HepG2 (cell line): Measurements from ENCODE around the gene LOXL3. TPM values are rescaled to one million over a fixed set of nuclear protein-coding genes. Genes with fewer than 3 reads are reported as not detected.

ENCODE experiments used
- CBX1 ChIP-seq: IDR thresholded peaks from one replicate; pipeline ENCODE4 v1.6.1; 2016; ENCODE audit warnings: antibody characterized with exemption, low read depth
- CEBPB ChIP-seq: IDR thresholded peaks from 2 replicates; pipeline ENCODE4 v1.6.1; 2011; ENCODE audit warnings: low read depth, low read length, improper control_type of control experiment, borderline replicate concordance
- ELF3 ChIP-seq: IDR thresholded peaks from 2 replicates; pipeline ENCODE4 v1.6.1; 2016; ENCODE audit warnings: missing genetic modification reagents, missing compliant biosample characterization
- ESRRA ChIP-seq: sonication (generic); formaldehyde crosslinking; IDR thresholded peaks from 2 replicates; pipeline ENCODE4 v1.5.1; 2020; ENCODE audit warnings: mild to moderate bottlenecking, low read depth, missing genetic modification reagents
- KDM2A ChIP-seq: sonication (generic); formaldehyde crosslinking; IDR thresholded peaks from 2 replicates; pipeline ENCODE4 v1.4.0; 2020; ENCODE audit warnings: low read depth, missing genetic modification reagents, borderline replicate concordance
- KDM5B ChIP-seq: sonication (generic); formaldehyde crosslinking; IDR thresholded peaks from 2 replicates; pipeline ENCODE4 v1.4.0; 2020; ENCODE audit warnings: missing genetic modification reagents, mild to moderate bottlenecking, borderline replicate concordance
- SIX1 ChIP-seq: sonication (generic); formaldehyde crosslinking; IDR thresholded peaks from 2 replicates; pipeline ENCODE4 v1.4.0; 2020; ENCODE audit warnings: missing genetic modification reagents, borderline replicate concordance
- SNAPC2 ChIP-seq: sonication (generic); formaldehyde crosslinking; IDR thresholded peaks from 2 replicates; pipeline ENCODE4 v1.8.1; 2022; ENCODE audit warnings: mild to moderate bottlenecking, missing genetic modification reagents
- ZFP90 ChIP-seq: sonication (generic); formaldehyde crosslinking; IDR thresholded peaks from 2 replicates; pipeline ENCODE4 v1.8.0; 2022; ENCODE audit warnings: missing genetic modification reagents, mild to moderate bottlenecking, inconsistent platforms, borderline replicate concordance
- ZNF337 ChIP-seq: sonication (generic); formaldehyde crosslinking; IDR thresholded peaks from 2 replicates; pipeline ENCODE4 v1.5.1; 2020; ENCODE audit warnings: missing genetic modification reagents, low read depth, mild to moderate bottlenecking, borderline replicate concordance
- ZNF839 ChIP-seq: sonication (generic); formaldehyde crosslinking; IDR thresholded peaks from 2 replicates; pipeline ENCODE4 v1.4.0; 2020; ENCODE audit warnings: missing genetic modification reagents, mild to moderate bottlenecking, borderline replicate concordance
- polyA plus RNA-seq, 8 experiments: library from polyadenylated mRNA; depleted of rRNA in 3 of 8; stranded (reverse) in 7 of 8; unstranded in 1 of 8; fragments of >200 nt; fragmentation: Illumina TruSeq in 4 of 8; extraction: Trizol in 4 of 8; gene quantifications; 2 replicates each; pipeline versions ENCODE4 v1.2.1 to v1.2.3, GENCODE V29; 2011 to 2016; ENCODE audit warnings: low read depth in 4 of 8, missing spikeins in 1 of 8, mixed read lengths in 1 of 8; ENCODE audit not compliant: insufficient read depth in 1 of 8
- total RNA-seq, 5 experiments: library from RNA; depleted of rRNA; stranded (reverse); fragments of >200 nt; fragmentation: Illumina TruSeq; extraction: Trizol; gene quantifications; 2 replicates each; pipeline ENCODE4 v1.2.3, GENCODE V29; 2016; ENCODE audit warnings: low read depth in 1 of 5
- TF ChIP-seq, protein P1 (sequence below): sonication (generic); formaldehyde crosslinking; IDR thresholded peaks from 2 replicates; pipeline ENCODE4 v1.8.0; 2022; ENCODE audit warnings: mild to moderate bottlenecking, missing genetic modification reagents
- TF ChIP-seq, protein P2 (sequence below): IDR thresholded peaks from 2 replicates; pipeline ENCODE4 v1.4.0; 2020; ENCODE audit warnings: mild to moderate bottlenecking, missing genetic modification reagents
- TF ChIP-seq, protein P3 (sequence below): sonication (generic); formaldehyde crosslinking; conservative IDR thresholded peaks from 2 replicates; pipeline ENCODE4 v1.8.0; 2022; ENCODE audit warnings: missing genetic modification reagents

The LOXL3 gene
- total and polyA plus RNA-seq, 2 of the 13 experiments (the other 11 are each of a cell fraction or from before 2014, with no cell fraction given), result 0.55 to 6.5 TPM

DNA sequence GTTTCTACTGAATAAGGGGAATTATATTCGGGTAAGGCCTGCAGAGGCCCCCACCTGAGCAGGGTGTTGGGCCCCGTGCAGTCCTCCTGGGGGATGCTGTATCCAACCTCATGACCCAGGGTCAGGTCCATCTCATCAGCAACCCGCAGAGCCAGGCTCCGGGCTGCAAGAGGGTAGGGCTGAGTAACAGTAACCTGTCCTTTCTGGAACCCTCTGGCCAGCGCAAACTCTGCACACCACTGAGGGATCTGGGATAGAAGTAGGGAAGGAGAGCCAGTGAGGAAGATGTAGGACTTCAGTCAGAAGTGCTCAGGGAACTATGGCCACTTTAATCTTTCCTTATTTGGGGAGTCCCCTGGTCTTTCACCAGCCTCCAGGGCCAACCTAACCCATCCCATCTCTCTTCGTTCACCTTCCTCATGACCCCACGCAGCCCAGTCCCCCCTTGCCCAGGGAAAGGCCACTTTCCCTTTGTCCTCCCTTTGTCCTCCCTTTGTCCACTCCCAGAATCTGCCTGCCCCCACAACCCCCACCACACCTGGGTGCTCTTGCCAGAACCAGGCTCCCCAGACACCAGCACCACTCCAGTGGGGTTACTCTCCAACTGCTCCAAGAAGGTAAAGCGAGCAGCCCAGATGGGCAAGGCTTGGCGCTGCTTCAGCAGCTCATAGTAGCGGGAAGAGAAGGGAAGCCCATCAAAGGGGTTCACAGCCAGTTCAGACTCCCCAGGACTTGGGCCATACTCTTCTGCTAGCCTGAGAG, 28.6 kb downstream of the LOXL3 start (continued):
- TF ChIP-seq ZNF839 (CRISPR knock-in tag), result no peak
- TF ChIP-seq, protein P1, sequence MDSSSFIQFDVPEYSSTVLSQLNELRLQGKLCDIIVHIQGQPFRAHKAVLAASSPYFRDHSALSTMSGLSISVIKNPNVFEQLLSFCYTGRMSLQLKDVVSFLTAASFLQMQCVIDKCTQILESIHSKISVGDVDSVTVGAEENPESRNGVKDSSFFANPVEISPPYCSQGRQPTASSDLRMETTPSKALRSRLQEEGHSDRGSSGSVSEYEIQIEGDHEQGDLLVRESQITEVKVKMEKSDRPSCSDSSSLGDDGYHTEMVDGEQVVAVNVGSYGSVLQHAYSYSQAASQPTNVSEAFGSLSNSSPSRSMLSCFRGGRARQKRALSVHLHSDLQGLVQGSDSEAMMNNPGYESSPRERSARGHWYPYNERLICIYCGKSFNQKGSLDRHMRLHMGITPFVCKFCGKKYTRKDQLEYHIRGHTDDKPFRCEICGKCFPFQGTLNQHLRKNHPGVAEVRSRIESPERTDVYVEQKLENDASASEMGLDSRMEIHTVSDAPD, result no peak
- no peak for TF ChIP-seq ZNF337
- TF ChIP-seq SIX1 (CRISPR knock-in tag), result no peak
- no peak for TF ChIP-seq ESRRA (CRISPR knock-in tag)
- no peak for TF ChIP-seq ELF3
- TF ChIP-seq, protein P2, sequence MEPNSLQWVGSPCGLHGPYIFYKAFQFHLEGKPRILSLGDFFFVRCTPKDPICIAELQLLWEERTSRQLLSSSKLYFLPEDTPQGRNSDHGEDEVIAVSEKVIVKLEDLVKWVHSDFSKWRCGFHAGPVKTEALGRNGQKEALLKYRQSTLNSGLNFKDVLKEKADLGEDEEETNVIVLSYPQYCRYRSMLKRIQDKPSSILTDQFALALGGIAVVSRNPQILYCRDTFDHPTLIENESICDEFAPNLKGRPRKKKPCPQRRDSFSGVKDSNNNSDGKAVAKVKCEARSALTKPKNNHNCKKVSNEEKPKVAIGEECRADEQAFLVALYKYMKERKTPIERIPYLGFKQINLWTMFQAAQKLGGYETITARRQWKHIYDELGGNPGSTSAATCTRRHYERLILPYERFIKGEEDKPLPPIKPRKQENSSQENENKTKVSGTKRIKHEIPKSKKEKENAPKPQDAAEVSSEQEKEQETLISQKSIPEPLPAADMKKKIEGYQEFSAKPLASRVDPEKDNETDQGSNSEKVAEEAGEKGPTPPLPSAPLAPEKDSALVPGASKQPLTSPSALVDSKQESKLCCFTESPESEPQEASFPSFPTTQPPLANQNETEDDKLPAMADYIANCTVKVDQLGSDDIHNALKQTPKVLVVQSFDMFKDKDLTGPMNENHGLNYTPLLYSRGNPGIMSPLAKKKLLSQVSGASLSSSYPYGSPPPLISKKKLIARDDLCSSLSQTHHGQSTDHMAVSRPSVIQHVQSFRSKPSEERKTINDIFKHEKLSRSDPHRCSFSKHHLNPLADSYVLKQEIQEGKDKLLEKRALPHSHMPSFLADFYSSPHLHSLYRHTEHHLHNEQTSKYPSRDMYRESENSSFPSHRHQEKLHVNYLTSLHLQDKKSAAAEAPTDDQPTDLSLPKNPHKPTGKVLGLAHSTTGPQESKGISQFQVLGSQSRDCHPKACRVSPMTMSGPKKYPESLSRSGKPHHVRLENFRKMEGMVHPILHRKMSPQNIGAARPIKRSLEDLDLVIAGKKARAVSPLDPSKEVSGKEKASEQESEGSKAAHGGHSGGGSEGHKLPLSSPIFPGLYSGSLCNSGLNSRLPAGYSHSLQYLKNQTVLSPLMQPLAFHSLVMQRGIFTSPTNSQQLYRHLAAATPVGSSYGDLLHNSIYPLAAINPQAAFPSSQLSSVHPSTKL (CRISPR knock-in tag), result no peak
- TF ChIP-seq, protein P3, sequence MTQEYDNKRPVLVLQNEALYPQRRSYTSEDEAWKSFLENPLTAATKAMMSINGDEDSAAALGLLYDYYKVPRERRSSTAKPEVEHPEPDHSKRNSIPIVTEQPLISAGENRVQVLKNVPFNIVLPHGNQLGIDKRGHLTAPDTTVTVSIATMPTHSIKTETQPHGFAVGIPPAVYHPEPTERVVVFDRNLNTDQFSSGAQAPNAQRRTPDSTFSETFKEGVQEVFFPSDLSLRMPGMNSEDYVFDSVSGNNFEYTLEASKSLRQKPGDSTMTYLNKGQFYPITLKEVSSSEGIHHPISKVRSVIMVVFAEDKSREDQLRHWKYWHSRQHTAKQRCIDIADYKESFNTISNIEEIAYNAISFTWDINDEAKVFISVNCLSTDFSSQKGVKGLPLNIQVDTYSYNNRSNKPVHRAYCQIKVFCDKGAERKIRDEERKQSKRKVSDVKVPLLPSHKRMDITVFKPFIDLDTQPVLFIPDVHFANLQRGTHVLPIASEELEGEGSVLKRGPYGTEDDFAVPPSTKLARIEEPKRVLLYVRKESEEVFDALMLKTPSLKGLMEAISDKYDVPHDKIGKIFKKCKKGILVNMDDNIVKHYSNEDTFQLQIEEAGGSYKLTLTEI (CRISPR knock-in tag), result no peak
- no peak for TF ChIP-seq ZFP90
- TF ChIP-seq KDM2A, result no peak
- TF ChIP-seq CBX1, result no peak
- no peak for TF ChIP-seq CEBPB
- 0 out of 2 replicates have a peak, but pooled peaks have one; percentile 37 for TF ChIP-seq SNAPC2 (CRISPR knock-in tag)
- 0 out of 2 replicates have a peak, but pooled peaks have one; percentile 11 for TF ChIP-seq KDM5B (CRISPR knock-in tag)
